Fibroblast of lung (primary cell): ENCODE results near the gene PTPN2.
A peak's percentile ranks its signal among the peaks of the same experiment; 100 is the strongest.

Source experiments
- EZH2 ChIP-seq: IDR thresholded peaks from 2 replicates; pipeline ENCODE4 v1.5.1; 2012; ENCODE audit warnings: low read length, control low read depth, mild to moderate bottlenecking; ENCODE audit errors: missing control alignments
- TF ChIP-seq, protein P1 (sequence below), 2 donors: IDR thresholded peaks in 1 of 2; conservative IDR thresholded peaks in 1 of 2; 1 replicate in 1 of 2; 2 replicates in 1 of 2; pipeline ENCODE4 v1.5.1; 2011 to 2012; ENCODE audit warnings: low read length in 2 of 2, control low read depth in 1 of 2, inconsistent platforms in 1 of 2, low read depth in 1 of 2, mild to moderate bottlenecking in 1 of 2

DNA sequence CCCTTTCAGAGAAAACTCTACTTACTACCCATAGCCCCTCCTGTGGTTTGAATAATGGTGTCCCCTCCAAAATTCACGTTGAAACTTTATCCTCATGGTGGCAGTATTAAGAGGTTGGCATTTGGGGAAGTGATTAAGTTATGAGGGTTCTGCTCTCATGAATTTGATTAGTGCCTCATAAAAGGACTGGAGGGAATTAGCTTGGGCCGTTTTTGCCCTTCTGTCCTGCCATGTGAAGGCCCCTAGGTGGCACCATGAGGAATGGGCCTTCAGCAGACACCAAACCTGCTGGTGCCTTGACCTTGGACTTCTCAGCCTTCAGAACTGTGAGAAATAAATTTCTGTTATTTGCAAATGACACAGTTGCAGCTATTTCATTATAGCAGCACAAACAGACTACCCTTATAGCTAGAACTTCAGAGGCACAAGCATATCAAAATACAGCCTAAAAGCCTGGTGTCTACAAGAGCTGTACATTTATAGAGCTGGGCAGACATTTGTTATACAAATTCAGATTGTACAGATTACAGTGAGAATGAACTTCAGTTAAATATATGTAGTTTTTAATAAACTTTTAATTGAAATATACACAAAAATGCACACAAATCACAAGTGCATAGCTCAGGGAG lies 2.6 kb upstream of the PTPN2 start:
- TF ChIP-seq, protein P1, sequence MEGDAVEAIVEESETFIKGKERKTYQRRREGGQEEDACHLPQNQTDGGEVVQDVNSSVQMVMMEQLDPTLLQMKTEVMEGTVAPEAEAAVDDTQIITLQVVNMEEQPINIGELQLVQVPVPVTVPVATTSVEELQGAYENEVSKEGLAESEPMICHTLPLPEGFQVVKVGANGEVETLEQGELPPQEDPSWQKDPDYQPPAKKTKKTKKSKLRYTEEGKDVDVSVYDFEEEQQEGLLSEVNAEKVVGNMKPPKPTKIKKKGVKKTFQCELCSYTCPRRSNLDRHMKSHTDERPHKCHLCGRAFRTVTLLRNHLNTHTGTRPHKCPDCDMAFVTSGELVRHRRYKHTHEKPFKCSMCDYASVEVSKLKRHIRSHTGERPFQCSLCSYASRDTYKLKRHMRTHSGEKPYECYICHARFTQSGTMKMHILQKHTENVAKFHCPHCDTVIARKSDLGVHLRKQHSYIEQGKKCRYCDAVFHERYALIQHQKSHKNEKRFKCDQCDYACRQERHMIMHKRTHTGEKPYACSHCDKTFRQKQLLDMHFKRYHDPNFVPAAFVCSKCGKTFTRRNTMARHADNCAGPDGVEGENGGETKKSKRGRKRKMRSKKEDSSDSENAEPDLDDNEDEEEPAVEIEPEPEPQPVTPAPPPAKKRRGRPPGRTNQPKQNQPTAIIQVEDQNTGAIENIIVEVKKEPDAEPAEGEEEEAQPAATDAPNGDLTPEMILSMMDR (conservative IDR thresholded peaks at IDR 0.05 in 1 of 2, IDR thresholded peaks at IDR 0.05 in 1 of 2; ENCODE audit: low read depth in 1 of 2, low read length in 2 of 2): peak; percentile 23 to 42
- TF ChIP-seq EZH2: no peak
